ENCODE data around the gene GNAI3. TPM values are rescaled to one million over a fixed set of nuclear protein-coding genes. Genes with fewer than 3 reads are reported as not detected.

GNAI3 gene
- total and polyA plus RNA-seq, 2 of the 8 experiments (the other 6 are each of a cell fraction or from before 2014, with no cell fraction given): 4.0 to 9.8 TPM

DNA sequence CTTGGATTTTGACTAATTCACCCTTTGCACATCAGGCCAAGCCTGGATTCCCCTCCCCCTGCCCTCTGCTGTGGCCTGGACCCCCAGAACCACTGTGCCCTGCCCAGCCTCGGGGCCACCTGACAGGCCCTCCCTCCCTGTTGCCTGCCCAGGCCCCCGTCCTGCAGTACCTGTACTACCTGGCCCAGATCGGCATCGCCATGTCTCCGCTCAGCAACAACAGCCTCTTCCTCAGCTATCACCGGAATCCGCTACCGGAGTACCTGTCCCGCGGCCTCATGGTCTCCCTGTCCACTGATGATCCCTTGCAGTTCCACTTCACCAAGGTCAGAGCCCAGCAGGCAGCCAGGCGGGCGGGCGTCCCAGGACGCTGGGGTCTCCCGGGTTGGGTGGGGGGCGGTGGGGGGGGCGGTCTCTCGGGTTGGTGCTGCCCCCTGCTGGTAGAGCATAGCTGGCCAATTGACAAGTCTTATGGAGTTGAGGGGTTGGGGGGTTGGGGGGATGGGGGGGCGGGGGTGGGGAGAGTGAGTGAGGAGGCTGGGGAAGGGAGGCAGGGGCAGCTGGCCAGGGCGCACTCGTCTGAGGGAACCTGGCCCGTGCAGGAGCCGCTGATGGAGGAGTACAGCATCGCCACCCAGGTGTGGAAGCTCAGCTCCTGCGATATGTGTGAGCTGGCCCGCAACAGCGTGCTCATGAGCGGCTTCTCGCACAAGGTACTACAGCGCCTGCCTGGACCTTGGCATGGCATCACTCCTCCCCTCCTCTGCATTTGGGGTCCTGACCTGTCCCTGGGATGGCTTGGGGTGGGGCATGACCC lies 81.9 kb downstream of the GNAI3 start:
- H2BK5ac ChIP-seq (ENCODE audit: low read depth, low read length): peak overlapping the region; percentile 91
- H2AK5ac ChIP-seq (ENCODE audit: low read depth, low read length): no peak overlapping the region
- no peaks in the 10 kb centered on the region for H3K79me1 ChIP-seq (ENCODE audit: low read depth, low read length)
- peaks cover 0 to 16% of the 10 kb centered on the region in 2 experiments for H4K20me1 ChIP-seq (replicated peaks in 1 of 2; ENCODE audit: control insufficient read depth in 1 of 2, insufficient read depth in 2 of 2, low read length in 2 of 2)
- H2BK12ac ChIP-seq (ENCODE audit: low read depth, low read length): peak overlapping the region; percentile 43; the same call in 1 of the 2 replicates
- no peak overlapping the region for H4K5ac ChIP-seq (ENCODE audit: insufficient read length, low read depth, low read length)
- H2AFZ ChIP-seq (ENCODE audit: low read length): no peak overlapping the region
- peaks cover 0 to 2% (median 0%) of the 10 kb centered on the region in 4 experiments; a peak in 2 of 7 replicates for H3K4me1 ChIP-seq (replicated peaks in 1 of 4; ENCODE audit: control insufficient read depth in 3 of 4, insufficient read depth in 4 of 4, low read length in 3 of 4)
- no peak overlapping the region for H3K9ac ChIP-seq (replicated peaks in 1 of 4; ENCODE audit: extremely low read depth in 1 of 4, low read depth in 3 of 4, low read length in 3 of 4)
- FAIRE-seq (no peak), DNase-seq (ENCODE audit: low read depth in 1 of 2, low spot score in 2 of 2) (peak in 1 of 2 experiments; percentile 69)
- WGBS, 2 experiments (ENCODE audit: extremely low coverage in 1 of 2, insufficient coverage in 1 of 2, insufficient read length in 1 of 2, insufficient replicate concordance in 2 of 2, low coverage in 1 of 2, low lambda C conversion rate in 2 of 2, missing lambda C conversion rate in 1 of 2): 74% methylated on average over 19 of the region's 30 CpGs; no CpG with 5 or more reads in 1 of the 2 experiments
- H3K4me3 ChIP-seq (ENCODE audit: extremely low read depth in 1 of 4, insufficient read depth in 2 of 4, low read depth in 3 of 4, low read length in 4 of 4): no peak overlapping the region
- no peaks in the 10 kb centered on the region for H3K27me3 ChIP-seq (replicated peaks in 1 of 4; ENCODE audit: control insufficient read depth in 3 of 4, extremely low read depth in 1 of 4, insufficient read depth in 3 of 4, low read length in 3 of 4)
- H3K36me3 ChIP-seq (ENCODE audit: control insufficient read depth in 2 of 4, insufficient read depth in 4 of 4, low read length in 3 of 4): peaks cover 17 to 27% (median 24%) of the 10 kb centered on the region in 4 experiments
- peak overlapping the region; percentile 32; the same call in 1 of the 2 replicates for H3K18ac ChIP-seq (ENCODE audit: extremely low read depth, low read length)
- H4K8ac ChIP-seq (ENCODE audit: extremely low read depth, insufficient read depth, low read length): 0 out of 2 replicates have a peak overlapping the region, but pooled peaks have one; percentile 4
- ChIA-PET POLR2A (ENCODE audit: partially characterized antibody) (interaction anchor here (1.0 kb wide), 2 partner anchors 82 to 84 kb away, joined by 3 to 4 read pairs; partner anchors contain the start of gene GNAI3), CTCF (ENCODE audit: partially characterized antibody) (interaction anchor here (0.6 to 10.4 kb wide), 23 partner anchors 9 to 379 kb away, joined by 3 to 73 read pairs (median 3); partner anchors contain the start of gene GNAI3)
- TF ChIP-seq RAD21 (IDR thresholded peaks at IDR 0.05 in 1 of 2, conservative IDR thresholded peaks at IDR 0.05 in 1 of 2; ENCODE audit: low read depth in 2 of 2, low read length in 2 of 2) (no peak; a peak in 1 of 4 replicates), MAFK (IDR thresholded peaks at IDR 0.05; ENCODE audit: low read depth, low read length) (no peak), FOSL1 (IDR thresholded peaks at IDR 0.05; ENCODE audit: insufficient read depth, low read depth, low read length) (no peak), YY1 (IDR thresholded peaks at IDR 0.05; ENCODE audit: low read depth, low read length) (no peak), JUN (IDR thresholded peaks at IDR 0.05; ENCODE audit: low read depth, low read length) (no peak), CBX5 (IDR thresholded peaks at IDR 0.05; ENCODE audit: low read depth, low read length) (no peak), EZH2 (IDR thresholded peaks at IDR 0.05; ENCODE audit: low read depth, low read length, severe bottlenecking) (no peak), SP4 (IDR thresholded peaks at IDR 0.05; ENCODE audit: low read length) (no peak), JUND (IDR thresholded peaks at IDR 0.05; ENCODE audit: low read length) (no peak), ZNF274 (IDR thresholded peaks at IDR 0.05; ENCODE audit: borderline replicate concordance, extremely low read depth, low read length) (no peak), KDM5A (IDR thresholded peaks at IDR 0.05; ENCODE audit: low read length) (no peak)
- no peaks in the 10 kb centered on the region for H3K23me2 ChIP-seq (ENCODE audit: low read depth, low read length)
- H3K14ac ChIP-seq (ENCODE audit: insufficient read length): no peak overlapping the region
- no peak overlapping the region for H4K91ac ChIP-seq (replicated peaks; ENCODE audit: insufficient read length, low read length)
- H3K4ac ChIP-seq (replicated peaks; ENCODE audit: insufficient read length, low read depth, low read length): no peak overlapping the region
- H2BK120ac ChIP-seq (replicated peaks; ENCODE audit: low read depth, low read length): no peak overlapping the region
- H3K23ac ChIP-seq (ENCODE audit: insufficient read length): no peak overlapping the region
- H3K27ac ChIP-seq (ENCODE audit: low read depth, low read length): no peak overlapping the region
- no peak overlapping the region for H3K4me2 ChIP-seq (ENCODE audit: insufficient read depth in 1 of 2, low read depth in 2 of 2, low read length in 2 of 2)
- H3K79me2 ChIP-seq (ENCODE audit: control insufficient read depth in 1 of 2, insufficient read depth in 2 of 2, low read length in 2 of 2): no peaks in the 10 kb centered on the region
- no peak overlapping the region for H3K56ac ChIP-seq (replicated peaks; ENCODE audit: insufficient read length, low read depth, low read length)
- H2BK20ac ChIP-seq (ENCODE audit: low read length): no peak overlapping the region
- H2BK15ac ChIP-seq (ENCODE audit: low read length): no peak overlapping the region
- H3K9me3 ChIP-seq (ENCODE audit: insufficient read depth in 2 of 2, low read depth in 1 of 2, low read length in 1 of 2): no peaks in the 10 kb centered on the region

Data from H1 (cell line).